Activated CD8-positive, alpha-beta T cell treated with anti-CD3 and anti-CD28 coated beads, Interleukin-2, amount 10 ng/mL, durations not matched to agents 7 days and 5 days (primary cell): ENCODE results near the gene GRHPR. TPM values are rescaled to one million over a fixed set of nuclear protein-coding genes. Genes with fewer than 3 reads are reported as not detected.
"Not testable (repeated sequence)": the region's sequence is repeated elsewhere in the genome, so short reads cannot be mapped to it uniquely, and the experiment has no call there.

Experiments
- ATAC-seq: fragments of 150-1000 bp; cut with Tn5 transposase; one replicate; pipeline ENCODE4 v1.10.0; 2021; ENCODE audit warnings: moderate library complexity
- CTCF ChIA-PET: fragments of 350-600 bp; sonication (Branson Sonifier 250); formaldehyde crosslinking; loops from one replicate; lab custom pipeline; 2021; ENCODE audit warnings: antibody characterized with exemption; lab: Charles Lee
- POLR2A ChIA-PET: fragments of 350-600 bp; sonication (Branson Sonifier 250); formaldehyde crosslinking; loops from one replicate; lab custom pipeline; 2021; ENCODE audit warnings: antibody characterized with exemption; lab: Charles Lee
- DNase-seq: peaks from one replicate; pipeline ENCODE4 v3.0.0-alpha.2; 2020
- H3K27ac Mint-ChIP-seq: one replicate; pipeline ENCODE4 v1.8.0; 2021; ENCODE audit warnings: mild to moderate bottlenecking, mixed read lengths
- H3K27me3 Mint-ChIP-seq: one replicate; pipeline ENCODE4 v1.8.0; 2021; ENCODE audit warnings: low read depth, mixed read lengths
- H3K36me3 Mint-ChIP-seq: one replicate; pipeline ENCODE4 v1.8.0; 2021; ENCODE audit warnings: low read depth, mixed read lengths
- H3K4me1 Mint-ChIP-seq: one replicate; pipeline ENCODE4 v1.8.0; 2021; ENCODE audit warnings: low read depth, mixed read lengths
- H3K4me3 Mint-ChIP-seq: one replicate; pipeline ENCODE4 v1.8.0; 2021; ENCODE audit warnings: mild to moderate bottlenecking, mixed read lengths
- H3K9me3 Mint-ChIP-seq: one replicate; pipeline ENCODE4 v1.8.0; 2022; ENCODE audit warnings: mixed read lengths; ENCODE audit not compliant: insufficient read depth
- total RNA-seq, 2 experiments: library from RNA; stranded (reverse); gene quantifications; one replicate each; pipeline ENCODE4 v1.2.3, GENCODE V29; 2021

Gene GRHPR
- total RNA-seq, 2 experiments from 2014 or later: 57.8 to 62.3 TPM

DNA sequence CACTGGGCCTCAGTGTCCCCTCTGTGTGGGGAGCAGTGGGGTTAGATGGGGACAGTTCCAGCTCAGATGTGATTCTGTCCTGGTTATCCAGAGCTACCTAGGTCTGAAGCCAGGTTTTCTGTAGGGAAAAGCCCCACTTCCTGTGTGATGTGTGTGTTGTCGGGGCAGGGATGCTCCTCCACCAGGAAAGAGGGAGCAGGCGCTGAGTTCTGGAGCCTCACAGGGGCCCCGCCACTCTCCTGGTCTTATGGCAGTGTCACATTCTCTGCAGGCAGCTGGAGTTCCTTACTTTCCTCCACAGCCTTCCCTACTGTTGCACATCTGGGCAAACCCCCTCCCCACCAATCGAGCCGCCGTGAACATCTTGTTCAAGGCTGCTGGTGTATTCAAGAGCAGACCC lies 39.1 kb upstream of the GRHPR start:
- H3K27ac Mint-ChIP-seq: no peak overlapping the region
- H3K36me3 Mint-ChIP-seq: no peaks in the 10 kb centered on the region
- no peak overlapping the region for H3K4me3 Mint-ChIP-seq
- ChIA-PET POLR2A (no interaction called here), CTCF (no interaction called here)
- no peaks in the 10 kb centered on the region for H3K27me3 Mint-ChIP-seq
- H3K9me3 Mint-ChIP-seq: no peaks in the 10 kb centered on the region
- no peaks in the 10 kb centered on the region for H3K4me1 Mint-ChIP-seq
- DNase-seq (no peak), ATAC-seq (no peak)

DNA sequence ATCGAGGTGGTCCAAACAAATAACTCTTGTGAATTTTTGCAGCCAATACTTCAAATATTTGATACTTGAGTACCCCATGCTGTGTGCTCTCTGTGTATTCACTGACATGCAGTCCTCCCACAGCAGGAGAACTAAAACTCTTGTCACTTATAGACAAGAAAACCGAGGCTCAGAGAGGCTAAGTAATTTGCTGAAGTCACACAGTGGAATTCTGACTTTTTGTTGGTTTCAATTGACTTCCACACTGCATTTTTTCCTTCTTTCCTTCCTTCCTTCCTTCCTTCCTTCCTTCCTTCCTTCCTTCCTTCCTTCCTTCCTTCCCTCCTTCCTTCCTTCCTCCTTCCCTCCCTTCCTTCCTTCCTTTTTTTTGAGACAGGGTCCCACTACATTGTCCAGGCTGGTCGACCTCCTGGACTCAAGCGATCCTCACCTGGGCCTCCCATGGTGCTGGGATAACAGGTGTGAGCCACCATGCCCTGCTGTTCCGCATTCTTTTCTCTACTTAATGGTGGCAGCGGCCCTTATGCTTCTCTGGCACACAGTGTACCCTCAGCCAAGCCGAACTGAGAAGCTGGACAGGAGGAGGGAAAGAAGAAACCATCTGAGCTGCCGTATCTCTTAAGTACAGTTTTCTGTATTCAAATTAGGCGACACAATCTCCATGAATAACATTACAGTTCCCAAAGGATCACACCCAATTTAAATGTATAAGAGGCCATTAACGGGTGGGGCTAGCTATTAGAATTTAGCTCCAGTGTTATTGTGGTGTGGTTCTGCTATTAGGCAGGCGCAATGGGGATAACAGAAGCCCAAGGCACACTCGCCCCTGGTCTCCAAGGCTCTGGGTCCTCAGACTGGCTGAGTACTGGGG lies 38.4 kb upstream of the GRHPR start:
- POLR2A ChIA-PET: no interaction called here
- Mint-ChIP-seq H3K27me3 (no peaks in the 10 kb centered on the region), H3K4me3 (no peak overlapping the region), H3K4me1 (no peaks in the 10 kb centered on the region), H3K27ac (no peak overlapping the region), H3K36me3 (no peaks in the 10 kb centered on the region), H3K9me3 (no peaks in the 10 kb centered on the region)
- CTCF ChIA-PET: no interaction called here
- DNase-seq (no peak), ATAC-seq (no peak)

DNA sequence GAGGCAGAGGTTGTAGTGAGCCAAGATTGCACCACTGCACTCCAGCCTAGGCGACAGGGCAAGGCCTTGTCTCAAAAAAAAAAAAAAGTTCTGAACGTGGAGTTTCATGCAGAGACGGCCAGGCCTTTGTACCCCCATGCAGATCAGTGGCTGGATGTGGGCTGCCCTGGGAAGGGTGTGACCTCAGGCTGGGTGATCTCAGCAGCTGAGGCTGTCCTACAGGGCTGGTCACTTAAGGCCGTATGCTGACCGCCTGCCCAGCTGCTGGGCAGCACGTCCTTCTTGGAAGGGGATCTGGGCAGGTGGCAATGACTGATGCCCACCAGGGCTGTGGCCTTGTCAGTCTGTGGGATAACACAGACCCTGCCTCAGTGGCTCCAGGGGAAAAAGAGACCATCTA lies 37.2 kb upstream of the GRHPR start:
- ChIA-PET CTCF (interaction anchor here (0.6 to 0.7 kb wide), 2 partner anchors 159 to 389 kb away, joined by 3 read pairs; no protein-coding TSS in a partner anchor), POLR2A (interaction anchor here (0.6 to 0.7 kb wide), 2 partner anchors 123 to 156 kb away, joined by 3 to 4 read pairs; no protein-coding TSS in a partner anchor)
- ATAC-seq: no peak
- Mint-ChIP-seq H3K27me3 (no peaks in the 10 kb centered on the region), H3K27ac (no peak overlapping the region), H3K9me3 (no peaks in the 10 kb centered on the region), H3K36me3 (no peaks in the 10 kb centered on the region), H3K4me1 (no peaks in the 10 kb centered on the region), H3K4me3 (no peak overlapping the region)
- DNase-seq: no peak

DNA sequence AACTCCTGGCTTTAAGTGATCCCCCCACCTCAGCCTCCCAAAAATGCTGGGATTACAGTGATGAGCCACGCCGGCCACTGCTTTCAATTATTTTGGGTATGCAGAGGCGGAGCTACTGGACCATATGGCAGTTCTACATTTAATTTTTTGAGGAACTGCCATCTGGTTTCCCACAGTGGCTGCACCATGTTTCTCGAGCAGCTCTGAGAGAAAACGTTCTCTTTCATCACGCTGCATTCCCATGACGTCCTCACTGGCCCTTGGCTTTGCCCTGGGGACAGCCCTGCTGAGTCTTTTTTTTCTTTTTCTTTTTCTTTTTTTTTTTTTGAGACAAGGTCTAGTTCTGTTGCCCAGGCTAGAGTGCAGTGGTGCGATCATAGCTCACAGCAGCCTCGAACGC lies 35.5 kb upstream of the GRHPR start:
- Mint-ChIP-seq H3K27me3 (no peaks in the 10 kb centered on the region), H3K9me3 (no peaks in the 10 kb centered on the region), H3K4me1 (peaks cover 6% of the 10 kb centered on the region), H3K27ac (no peak overlapping the region), H3K4me3 (no peak overlapping the region), H3K36me3 (no peaks in the 10 kb centered on the region)
- ChIA-PET CTCF (no interaction called here), POLR2A (interaction anchor here (0.6 kb wide), 1 partner anchor 32 kb away, joined by 3 read pairs; no protein-coding TSS in a partner anchor)
- ATAC-seq (no peak), DNase-seq (no peak)

DNA sequence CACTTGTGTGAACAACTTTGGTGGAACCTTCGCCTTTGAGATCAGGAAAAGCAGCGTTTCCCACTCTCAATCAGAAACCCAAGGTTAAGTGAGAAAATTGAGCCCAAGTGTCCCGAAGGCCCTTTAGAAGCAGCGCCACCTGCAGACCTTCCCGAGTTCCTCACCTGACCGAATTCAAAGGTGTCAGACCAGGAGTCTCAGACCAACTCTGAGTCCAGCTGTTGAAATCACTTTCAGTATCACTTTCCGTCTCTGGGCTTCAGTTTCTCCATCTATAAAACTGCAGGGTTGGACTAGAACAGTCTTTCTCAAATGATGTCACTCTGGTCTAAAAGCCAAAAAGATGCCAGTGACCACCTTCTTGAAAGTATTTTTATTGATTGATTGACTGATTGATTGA lies 31.7 kb upstream of the GRHPR start:
- H3K27me3 Mint-ChIP-seq: no peaks in the 10 kb centered on the region
- ATAC-seq (peak; percentile 65), DNase-seq (peak; percentile 62)
- ChIA-PET CTCF (interaction anchor here (0.9 kb wide), 1 partner anchor 365 kb away, joined by 3 read pairs; no protein-coding TSS in a partner anchor), POLR2A (interaction anchor here (0.6 kb wide), 1 partner anchor 73 kb away, joined by 3 read pairs; no protein-coding TSS in a partner anchor)
- H3K36me3 Mint-ChIP-seq: no peaks in the 10 kb centered on the region
- no peak overlapping the region for H3K27ac Mint-ChIP-seq
- no peak overlapping the region for H3K4me3 Mint-ChIP-seq
- H3K4me1 Mint-ChIP-seq: peaks cover 6% of the 10 kb centered on the region
- H3K9me3 Mint-ChIP-seq: no peaks in the 10 kb centered on the region

DNA sequence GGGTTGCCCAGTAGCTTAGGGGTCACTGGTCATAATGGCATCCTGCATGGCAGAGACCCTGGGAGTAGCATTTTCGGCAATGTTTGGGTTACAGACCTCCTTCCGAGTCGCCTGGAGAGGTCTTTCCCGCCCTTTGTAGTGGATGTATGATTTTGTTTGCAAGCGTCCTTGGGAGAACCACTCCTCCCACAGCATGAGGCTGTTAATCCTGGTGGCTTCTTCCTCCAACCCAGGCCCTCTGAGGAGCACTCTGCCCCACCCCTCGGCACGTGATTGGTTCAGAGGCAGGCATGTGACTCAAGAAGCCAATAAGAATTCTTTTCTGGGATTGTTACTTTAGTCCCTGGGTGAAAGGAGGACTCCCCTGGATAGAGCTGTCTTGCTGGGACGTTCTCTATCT lies 30.2 kb upstream of the GRHPR start:
- H3K27me3 Mint-ChIP-seq: no peaks in the 10 kb centered on the region
- ChIA-PET CTCF (interaction anchor here (0.7 kb wide), 1 partner anchor 23 kb away, joined by 3 read pairs; no protein-coding TSS in a partner anchor), POLR2A (no interaction called here)
- H3K4me1 Mint-ChIP-seq: peaks cover 6% of the 10 kb centered on the region
- no peaks in the 10 kb centered on the region for H3K36me3 Mint-ChIP-seq
- DNase-seq (no peak), ATAC-seq (no peak)
- no peak overlapping the region for H3K27ac Mint-ChIP-seq
- no peak overlapping the region for H3K4me3 Mint-ChIP-seq
- no peaks in the 10 kb centered on the region for H3K9me3 Mint-ChIP-seq

DNA sequence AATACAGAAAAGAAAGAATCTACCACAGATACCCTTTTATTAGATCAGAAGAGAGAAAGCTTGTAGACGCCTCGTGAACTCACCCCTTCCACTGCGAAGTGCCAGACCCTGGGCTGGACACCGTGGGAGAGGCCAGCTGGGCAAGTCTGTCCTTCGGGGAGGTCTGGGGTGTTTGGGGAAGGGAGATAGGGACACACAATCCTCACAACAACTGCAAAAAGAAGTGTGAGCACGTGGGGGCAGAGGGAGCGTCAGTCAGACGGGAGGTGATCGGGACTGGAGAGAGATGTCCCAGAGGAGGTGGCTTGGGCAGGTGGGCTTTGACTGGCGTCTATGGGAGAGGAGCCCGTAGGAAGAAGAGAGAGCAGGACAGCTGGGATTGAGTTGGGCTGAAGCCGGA lies 27.3 kb upstream of the GRHPR start:
- ChIA-PET POLR2A (no interaction called here), CTCF (interaction anchor here (1.9 kb wide), 1 partner anchor 12 kb away, joined by 8 read pairs; no protein-coding TSS in a partner anchor)

DNA sequence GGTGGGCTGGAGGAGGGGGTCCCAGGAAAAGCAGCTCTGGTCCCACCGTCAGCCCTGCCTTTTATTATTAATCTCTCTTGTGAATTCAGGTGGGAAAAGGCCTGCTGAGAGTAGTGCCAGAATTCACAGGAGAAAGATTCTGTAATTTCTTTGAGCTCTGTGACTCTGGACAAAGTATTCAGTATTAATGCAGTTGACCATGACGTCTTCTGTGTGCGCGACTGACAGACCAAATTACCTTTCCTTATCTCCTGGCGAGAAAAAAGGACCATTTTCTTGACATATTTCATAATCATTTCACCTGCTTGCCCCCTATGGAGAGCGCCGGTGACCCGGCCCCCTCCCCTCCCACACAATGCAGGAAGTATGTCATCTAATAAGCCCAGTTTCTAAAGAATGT lies 26.8 kb upstream of the GRHPR start:
- ATAC-seq (no peak), DNase-seq (no peak)
- Mint-ChIP-seq H3K4me3 (no peak overlapping the region), H3K36me3 (no peaks in the 10 kb centered on the region), H3K4me1 (peaks cover 4% of the 10 kb centered on the region), H3K27ac (no peak overlapping the region), H3K27me3 (no peaks in the 10 kb centered on the region), H3K9me3 (no peaks in the 10 kb centered on the region)
- CTCF ChIA-PET: interaction anchor here (1.9 kb wide), 1 partner anchor 12 kb away, joined by 8 read pairs; no protein-coding TSS in a partner anchor
- POLR2A ChIA-PET: no interaction called here

More for the DNA sequence above, 27.3 kb upstream of the GRHPR start:
- DNase-seq (no peak), ATAC-seq (no peak)
- Mint-ChIP-seq H3K36me3 (no peaks in the 10 kb centered on the region), H3K4me3 (no peak overlapping the region), H3K4me1 (peaks cover 6% of the 10 kb centered on the region), H3K27me3 (no peaks in the 10 kb centered on the region), H3K27ac (no peak overlapping the region), H3K9me3 (no peaks in the 10 kb centered on the region)

DNA sequence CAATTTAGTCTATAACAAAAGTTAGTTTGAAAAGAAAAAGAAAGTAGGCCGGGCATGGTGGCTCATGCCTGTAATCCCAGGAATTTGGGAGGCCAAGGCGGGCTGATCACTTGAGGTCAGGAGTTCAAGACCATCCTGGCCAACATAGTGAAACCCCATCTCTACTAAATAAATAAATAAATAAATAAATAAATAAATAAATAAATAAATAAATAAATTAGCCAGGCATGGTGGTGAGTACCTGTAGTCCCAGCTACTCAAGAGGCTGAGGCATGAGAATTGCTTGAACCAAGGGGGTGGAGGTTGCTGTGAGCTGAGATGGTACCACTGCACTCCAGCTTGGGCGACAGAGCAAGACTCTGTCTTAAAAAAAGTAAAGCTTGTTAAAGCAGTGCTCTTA lies 24.5 kb upstream of the GRHPR start:
- CTCF ChIA-PET: interaction anchor here (1.3 kb wide), 1 partner anchor 9 kb away, joined by 9 read pairs; no protein-coding TSS in a partner anchor
- H3K27me3 Mint-ChIP-seq, H3K27ac Mint-ChIP-seq, POLR2A ChIA-PET, H3K4me1 Mint-ChIP-seq, DNase-seq, ATAC-seq, H3K4me3 Mint-ChIP-seq, H3K36me3 Mint-ChIP-seq, H3K9me3 Mint-ChIP-seq: not testable (repeated sequence)

DNA sequence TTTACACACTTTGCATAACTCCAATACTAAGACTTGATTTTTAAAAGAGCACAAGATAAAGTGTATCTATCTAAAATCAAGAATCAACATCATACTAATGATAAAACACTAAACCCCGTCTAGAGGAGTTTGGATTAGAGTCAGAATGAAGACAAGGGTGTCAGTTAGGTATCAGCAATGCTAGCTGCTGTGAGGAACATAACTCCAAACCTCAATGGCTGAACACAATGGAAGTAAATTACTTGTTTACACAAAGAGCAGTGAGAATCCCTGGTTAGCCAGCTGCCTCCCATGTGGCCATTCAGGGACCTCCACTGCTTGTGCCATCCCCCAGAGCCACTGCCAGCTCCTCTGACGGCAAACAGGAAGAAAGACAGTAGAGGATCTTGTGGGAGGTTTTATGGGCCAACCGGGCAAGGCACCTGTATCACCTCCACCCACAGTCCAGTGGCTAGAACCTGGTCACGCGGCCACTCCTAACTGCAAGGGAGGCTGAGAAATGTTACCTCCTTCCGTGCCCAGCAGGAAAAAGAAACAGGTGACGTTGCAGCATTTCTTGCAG lies 24.0 kb upstream of the GRHPR start:
- Mint-ChIP-seq H3K36me3 (no peaks in the 10 kb centered on the region), H3K27ac (no peak overlapping the region), H3K4me1 (no peaks in the 10 kb centered on the region), H3K9me3 (no peaks in the 10 kb centered on the region), H3K4me3 (no peak overlapping the region), H3K27me3 (no peaks in the 10 kb centered on the region)
- ChIA-PET POLR2A (no interaction called here), CTCF (interaction anchor here (1.3 kb wide), 1 partner anchor 9 kb away, joined by 9 read pairs; no protein-coding TSS in a partner anchor)
- no peak for DNase-seq
- no peak for ATAC-seq

DNA sequence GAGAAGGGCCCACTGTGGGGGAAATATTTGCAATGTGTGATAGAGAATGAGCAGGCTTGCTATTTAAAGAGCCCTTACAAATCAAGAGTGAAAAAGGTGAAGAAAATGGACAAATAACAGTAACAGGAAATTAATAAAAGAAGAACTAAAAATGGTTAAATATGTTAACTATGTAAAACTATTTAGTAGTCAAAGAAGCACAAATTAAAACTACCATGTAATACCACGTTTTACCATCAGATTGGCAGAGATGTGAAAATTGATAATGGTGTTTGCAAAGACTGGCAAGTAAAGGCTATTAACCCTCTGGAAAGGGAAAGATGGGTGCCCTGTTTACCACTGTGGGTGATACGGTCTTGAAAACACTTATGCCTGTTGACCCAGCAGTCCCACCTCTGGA lies 23.2 kb upstream of the GRHPR start:
- ChIA-PET POLR2A (no interaction called here), CTCF (no interaction called here)
- DNase-seq (no peak), ATAC-seq (no peak)
- Mint-ChIP-seq H3K4me3 (no peak overlapping the region), H3K9me3 (no peaks in the 10 kb centered on the region), H3K36me3 (no peaks in the 10 kb centered on the region), H3K4me1 (no peaks in the 10 kb centered on the region), H3K27ac (no peak overlapping the region), H3K27me3 (no peaks in the 10 kb centered on the region)

DNA sequence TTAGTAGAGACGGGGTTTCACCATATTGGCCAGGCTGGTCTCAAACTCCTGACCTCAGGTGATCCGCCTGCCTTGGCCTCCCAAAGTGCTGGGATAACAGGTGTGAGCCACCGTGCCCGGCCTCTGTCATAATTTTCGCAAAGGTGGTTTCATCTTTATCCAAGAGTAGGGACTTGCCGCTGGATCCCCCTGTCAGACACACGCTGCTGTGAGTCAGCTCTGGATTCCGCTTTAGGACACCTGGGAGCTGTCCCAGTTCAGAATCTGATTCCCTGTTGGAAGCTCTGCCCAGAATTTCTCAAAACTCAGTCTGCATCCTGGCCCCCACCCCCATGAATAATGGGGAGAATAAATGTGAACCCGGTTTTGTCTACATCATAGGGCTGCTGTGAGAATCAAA lies 17.9 kb upstream of the GRHPR start:
- CTCF ChIA-PET: no interaction called here
- ATAC-seq: no peak
- peaks cover 9% of the 10 kb centered on the region for H3K4me1 Mint-ChIP-seq
- H3K9me3 Mint-ChIP-seq: no peaks in the 10 kb centered on the region
- no peak overlapping the region for H3K27ac Mint-ChIP-seq
- POLR2A ChIA-PET: no interaction called here
- H3K36me3 Mint-ChIP-seq: no peaks in the 10 kb centered on the region
- no peak overlapping the region for H3K4me3 Mint-ChIP-seq
- no peak for DNase-seq
- H3K27me3 Mint-ChIP-seq: peaks cover 2% of the 10 kb centered on the region
